GM10847 (cell line): ENCODE results near the gene STON2.

Source experiments
- POLR2A ChIP-seq: IDR thresholded peaks from 2 replicates; pipeline ENCODE4 v1.6.1; 2011; ENCODE audit not compliant: insufficient read length; ENCODE audit errors: extremely low read depth

Gene STON2

GRCh38 chr14:81400202-81400678, at the start of gene STON2:
TSS of gene STON2 (minus strand) at chr14:81400324. CDS start at chr14:81398382, 1,942 bp downstream.
- TF ChIP-seq POLR2A, result no peak

- no peak for TF ChIP-seq POLR2A
Observed at GRCh38 chr14:81449576-81449975, 49.5 kb upstream of the STON2 start.

DNA sequence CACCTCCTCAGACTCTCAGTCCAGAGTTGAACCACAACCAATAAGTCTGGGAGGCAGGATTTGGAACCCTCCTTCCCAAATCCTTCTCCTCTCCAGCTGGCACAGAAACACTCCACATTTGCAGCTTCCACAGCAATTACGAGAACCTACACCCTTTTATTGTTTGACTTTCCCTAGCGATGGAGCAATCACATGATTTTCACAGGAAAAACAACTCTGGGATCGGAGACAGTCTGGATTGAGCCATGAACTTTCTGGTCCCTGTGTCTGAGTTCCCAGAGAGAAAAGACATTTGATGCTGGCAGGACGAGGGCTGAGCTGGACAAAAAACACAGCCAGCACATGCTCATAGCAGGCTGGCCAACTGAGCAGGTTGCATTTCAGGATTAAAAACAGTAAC, 49.0 kb upstream of the STON2 start:
- no peak for TF ChIP-seq POLR2A

GRCh38 chr14:81447021-81447764, 47.1 kb upstream of the STON2 start:
- TF ChIP-seq POLR2A, result no peak

DNA sequence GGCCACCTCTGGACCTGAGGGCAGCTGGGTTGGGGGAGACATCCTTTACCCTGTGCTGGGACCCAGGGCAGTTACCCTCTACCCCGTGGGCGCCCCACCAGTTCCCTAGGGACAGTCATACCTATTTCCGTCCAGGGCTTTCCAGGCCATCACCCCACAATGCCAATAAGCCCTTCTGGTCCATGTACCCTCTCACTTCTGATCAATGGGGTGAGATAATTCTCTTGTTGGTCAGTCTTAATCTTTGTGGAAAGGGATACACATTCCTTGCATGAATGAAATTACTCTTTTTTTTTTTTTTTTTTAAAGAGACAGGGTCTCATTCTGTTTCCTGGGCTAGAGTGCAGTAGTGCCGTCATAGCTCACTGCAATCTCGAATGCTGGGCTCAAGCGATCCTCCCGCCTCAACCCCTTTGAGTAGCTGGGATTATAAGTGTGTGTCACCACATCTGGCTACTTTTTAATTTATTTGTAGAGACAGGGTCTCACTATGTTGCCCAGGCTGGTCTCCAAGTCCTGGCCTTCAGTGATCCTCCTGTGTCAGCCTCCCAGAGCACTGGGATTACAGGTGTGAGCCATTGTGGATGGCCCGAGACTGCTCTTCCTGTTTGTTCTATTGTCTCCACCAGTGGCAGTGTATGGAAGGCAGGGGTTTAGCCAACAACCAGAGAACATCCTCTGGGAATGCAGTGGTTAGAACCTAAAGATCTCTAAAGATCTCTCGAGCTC, 46.3 kb upstream of the STON2 start:
- TF ChIP-seq POLR2A, result no peak

- TF ChIP-seq POLR2A, result no peak
Observed at GRCh38 chr14:81441626-81442134, 41.6 kb upstream of the STON2 start.

DNA sequence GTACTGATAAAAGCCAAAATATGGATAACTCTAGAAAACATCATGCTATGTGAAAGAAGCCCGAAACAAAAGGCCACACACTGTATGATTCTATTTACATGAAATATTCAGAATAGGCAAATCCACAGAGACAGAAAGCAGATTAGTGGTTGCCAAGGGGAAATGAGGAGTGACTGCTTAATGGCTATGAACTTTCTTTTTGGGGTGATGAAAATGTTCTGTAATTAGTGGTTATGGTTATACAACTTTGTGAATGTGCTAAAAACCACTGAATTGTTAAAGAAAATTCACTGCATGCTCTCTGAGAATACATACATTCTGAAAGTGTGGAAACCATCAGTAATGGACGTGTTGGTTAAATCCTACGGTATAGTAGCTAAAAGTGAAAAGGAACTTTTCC, 39.9 kb upstream of the STON2 start:
- TF ChIP-seq POLR2A, result no peak

GRCh38 chr14:81437244-81437643, 37.1 kb upstream of the STON2 start:
- TF ChIP-seq POLR2A, result no peak

- no peak for TF ChIP-seq POLR2A
Observed at GRCh38 chr14:81436296-81437138, 36.4 kb upstream of the STON2 start.

- no peak for TF ChIP-seq POLR2A
Observed at GRCh38 chr14:81435391-81436295, 35.5 kb upstream of the STON2 start.

DNA sequence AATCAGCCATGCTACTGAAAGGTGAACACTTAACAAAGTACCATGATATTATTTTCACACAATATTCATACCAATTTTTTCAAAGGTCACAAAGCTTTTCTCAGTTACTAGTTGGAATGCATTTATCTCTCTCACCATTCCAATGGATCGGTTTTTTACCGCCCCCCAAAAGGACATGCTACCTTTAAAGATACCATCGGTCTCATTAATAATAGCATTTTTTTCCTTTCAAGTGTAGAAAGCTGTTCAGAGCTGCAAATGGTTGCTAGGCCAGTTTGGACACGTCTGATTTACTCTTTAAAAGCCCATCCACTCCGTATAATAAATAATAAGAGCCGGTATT, 34.9 kb upstream of the STON2 start:
- TF ChIP-seq POLR2A, result no peak

DNA sequence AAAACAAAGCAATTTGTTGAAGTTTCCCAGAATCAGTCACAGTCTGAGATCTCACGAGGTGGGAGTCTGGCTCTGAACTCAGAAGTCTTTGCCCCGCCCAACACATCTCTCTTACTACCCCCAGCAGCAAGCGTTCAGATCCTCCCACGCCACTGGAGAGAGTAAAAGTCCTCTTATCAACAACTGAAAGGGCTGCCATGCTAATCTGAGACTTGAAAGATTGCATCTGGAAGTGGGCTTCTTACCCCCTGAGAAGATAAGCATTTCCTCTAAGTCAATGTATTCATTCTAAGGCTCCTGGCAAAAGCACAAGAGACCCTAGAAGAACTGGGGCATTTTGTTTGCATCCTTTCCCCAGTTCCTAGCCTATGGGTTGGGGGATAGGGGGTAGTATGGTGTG, 34.1 kb upstream of the STON2 start:
- TF ChIP-seq POLR2A, result no peak

GRCh38 chr14:81433378-81433777, 33.3 kb upstream of the STON2 start:
- no peak for TF ChIP-seq POLR2A

DNA sequence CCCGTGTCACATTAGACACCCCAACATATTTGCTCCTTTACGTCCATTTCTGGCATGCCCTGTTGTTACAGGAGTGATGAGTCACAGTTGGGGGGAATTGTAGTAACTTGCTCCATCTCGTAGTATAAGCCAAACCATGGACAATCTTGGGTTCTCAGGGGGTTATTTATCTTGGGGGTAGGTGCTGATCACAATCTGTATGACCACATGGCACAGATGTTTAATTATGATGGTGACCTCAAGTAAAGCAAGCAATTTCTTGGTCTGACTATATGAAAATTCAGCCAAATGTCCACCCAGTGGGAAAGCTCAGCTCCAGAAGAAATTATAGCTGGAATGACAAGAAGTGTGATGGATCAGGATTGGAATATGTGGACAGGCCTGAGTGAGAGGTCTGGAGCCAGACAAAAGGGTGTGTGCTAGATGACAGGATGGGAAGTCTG, 32.1 kb upstream of the STON2 start:
- TF ChIP-seq POLR2A, result no peak
